HepG2 (cell line): ENCODE results near the gene MDFI. TPM values are rescaled to one million over a fixed set of nuclear protein-coding genes. Genes with fewer than 3 reads are reported as not detected.
A peak's percentile ranks its signal among the peaks of the same experiment; 100 is the strongest.

Experiments used
- ATAC-seq: fragments of 200-7000 bp; cut with Tn5 transposase; 3 replicates; pipeline ENCODE4 v1.9.1; 2020; ENCODE audit warnings: mild to moderate bottlenecking, moderate library complexity
- BruUV-seq: library from RNA; stranded (reverse); fragments of 400-500 nt; replicated peaks from 2 replicates; lab custom pipeline; 2021; lab: Mats Ljungman, UMichigan
- CTCF ChIA-PET: fragments of 300-600 bp; formaldehyde crosslinking; extraction: SDS; loops from one replicate; lab custom pipeline; 2021; ENCODE audit warnings: low total read pairs, inconsistent platforms, low intra/inter-chr PET ratio; lab: Yijun Ruan, JAX
- POLR2A ChIA-PET: fragments of 350-600 bp; sonication (Branson Sonifier 250); formaldehyde crosslinking; loops from one replicate; lab custom pipeline; 2020; ENCODE audit warnings: antibody characterized with exemption, inconsistent platforms; lab: Yijun Ruan, JAX
- DNase-seq: peaks from one replicate; pipeline ENCODE4 v3.0.0-alpha.2; 2015; ENCODE audit warnings: low spot score
- FAIRE-seq: peaks from 3 replicates; lab custom pipeline; 2011; peaks lifted over from hg19 to GRCh38; lab: Jason Lieb, UNC
- H2AFZ ChIP-seq: one replicate; pipeline ENCODE4 v1.6.1; 2011; ENCODE audit warnings: low read length, inconsistent platforms
- H3K27ac ChIP-seq: fragments of 300-600 bp; 3 replicates; pipeline ENCODE4 v1.8.0; 2011; ENCODE audit warnings: mixed run types, mild to moderate bottlenecking, mixed read lengths, low read length, inconsistent platforms; ENCODE audit not compliant: insufficient read depth; ENCODE audit errors: extremely low read length
- H3K27me3 ChIP-seq, 2 experiments: fragments of 200-600 bp in 1 of 2; 2 replicates in 1 of 2; 3 replicates in 1 of 2; pipeline versions ENCODE4 v1.6.0 to v1.8.0; 2011; ENCODE audit warnings: low read length in 2 of 2, mild to moderate bottlenecking in 2 of 2, moderate library complexity in 2 of 2, inconsistent platforms in 1 of 2; ENCODE audit not compliant: insufficient read depth in 2 of 2, control insufficient read depth in 1 of 2
- H3K36me3 ChIP-seq, 2 experiments: fragments of 200-600 bp in 1 of 2; replicated peaks in 1 of 2; 2 replicates in 1 of 2; 3 replicates in 1 of 2; pipeline versions ENCODE4 v1.5.1 to v1.8.0; 2011; ENCODE audit warnings: low read length in 2 of 2, inconsistent platforms in 1 of 2; ENCODE audit not compliant: insufficient read depth in 2 of 2, control insufficient read depth in 1 of 2
- H3K4me1 ChIP-seq: 2 replicates; pipeline ENCODE4 v1.5.1; 2012; ENCODE audit warnings: low read length, inconsistent platforms; ENCODE audit not compliant: insufficient read depth
- H3K4me2 ChIP-seq: 2 replicates; pipeline ENCODE4 v1.6.0; 2011; ENCODE audit warnings: low read depth, low read length, inconsistent platforms
- H3K4me3 ChIP-seq, 3 experiments: fragments of 200-600 bp in 1 of 3; sonication (generic), shearing (Covaris generic) in 1 of 3; replicated peaks in 1 of 3; 2 replicates each; pipeline ENCODE4 v1.5.1; 2011 to 2016; ENCODE audit warnings: low read length in 3 of 3, inconsistent platforms in 2 of 3, low read depth in 2 of 3, mild to moderate bottlenecking in 2 of 3, control low read depth in 1 of 3, mixed read lengths in 1 of 3; ENCODE audit not compliant: insufficient read depth in 1 of 3
- H3K79me2 ChIP-seq: one replicate; pipeline ENCODE4 v1.6.1; 2011; ENCODE audit warnings: low read length, inconsistent platforms; ENCODE audit not compliant: insufficient read depth
- H3K9ac ChIP-seq: 2 replicates; pipeline ENCODE4 v1.6.0; 2011; ENCODE audit warnings: mild to moderate bottlenecking, low read depth, low read length, inconsistent platforms; ENCODE audit not compliant: insufficient read depth
- H3K9me3 ChIP-seq: 2 replicates; pipeline ENCODE4 v1.5.1; 2012; ENCODE audit warnings: mild to moderate bottlenecking, low read length
- H4K20me1 ChIP-seq: 2 replicates; pipeline ENCODE4 v1.6.0; 2011; ENCODE audit warnings: inconsistent platforms, mild to moderate bottlenecking, low read length, moderate library complexity; ENCODE audit not compliant: insufficient read depth
- SNAPC4 ChIP-seq: sonication (generic); formaldehyde crosslinking; IDR thresholded peaks from 2 replicates; pipeline ENCODE4 v1.4.0; 2020; ENCODE audit warnings: mild to moderate bottlenecking, missing genetic modification reagents
- ZC3H4 ChIP-seq: sonication (generic); formaldehyde crosslinking; IDR thresholded peaks from 2 replicates; pipeline ENCODE4 v1.4.0; 2020; ENCODE audit warnings: missing genetic modification reagents, borderline replicate concordance
- ZNF629 ChIP-seq: sonication (generic); formaldehyde crosslinking; conservative IDR thresholded peaks from 2 replicates; pipeline ENCODE4 v1.5.0; 2020; ENCODE audit warnings: missing genetic modification reagents
- WGBS: methylation state at CpG from one replicate; pipeline ENCODE4 v1.1.6; 2017; ENCODE audit warnings: low lambda C conversion rate; 5-methylcytosine and 5-hydroxymethylcytosine counted together
- in situ Hi-C: cut with HindIII; loops from 2 replicates; pipeline ENCODE4 v1.10.0; 2017; ENCODE audit warnings: low pct_unique_long_range_greater_than_20kb; ENCODE audit not compliant: extremely low pct_ligation_motif_present
- intact Hi-C: fragments of 100-400 bp; cut with micrococcal nuclease; formaldehyde crosslinking; loops from one replicate; pipeline ENCODE4 v1.10.0; 2022; ENCODE audit not compliant: unreplicated experiment
- polyA plus RNA-seq, 8 experiments: library from polyadenylated mRNA; depleted of rRNA in 3 of 8; stranded (reverse) in 7 of 8; unstranded in 1 of 8; fragments of >200 nt; fragmentation: Illumina TruSeq in 4 of 8; extraction: Trizol in 4 of 8; gene quantifications; 2 replicates each; pipeline versions ENCODE4 v1.2.1 to v1.2.3, GENCODE V29; 2011 to 2016; ENCODE audit warnings: low read depth in 4 of 8, missing spikeins in 1 of 8, mixed read lengths in 1 of 8; ENCODE audit not compliant: insufficient read depth in 1 of 8
- total RNA-seq, 5 experiments: library from RNA; depleted of rRNA; stranded (reverse); fragments of >200 nt; fragmentation: Illumina TruSeq; extraction: Trizol; gene quantifications; 2 replicates each; pipeline ENCODE4 v1.2.3, GENCODE V29; 2016; ENCODE audit warnings: low read depth in 1 of 5

The MDFI gene
- total and polyA plus RNA-seq, 2 of the 13 experiments (the other 11 are each of a cell fraction or from before 2014, with no cell fraction given), result 0.28 TPM; not detected in 1

- H2AFZ ChIP-seq, result no peak overlapping the region
- H3K9me3 ChIP-seq, result no peaks in the 10 kb centered on the region
- no TSS peak for BruUV-seq
- H3K27ac ChIP-seq, result no peak overlapping the region
- no peak overlapping the region for H3K9ac ChIP-seq
- intact Hi-C loops (no loop called here), in situ Hi-C loops (no loop called here)
- 33% methylated on average over 9 of the region's 9 CpGs for WGBS
- FAIRE-seq, result no peak
- H3K79me2 ChIP-seq, result no peaks in the 10 kb centered on the region
- H3K4me1 ChIP-seq, result no peaks in the 10 kb centered on the region
- no peak overlapping the region for H3K4me3 ChIP-seq
- ChIA-PET CTCF (no interaction called here), POLR2A (no interaction called here)
- no peak for ATAC-seq
- H3K27me3 ChIP-seq, result peaks cover 10 to 55% of the 10 kb centered on the region in 2 experiments; a peak in 4 of 5 replicates
- H3K36me3 ChIP-seq, result no peaks in the 10 kb centered on the region
- TF ChIP-seq ZC3H4 (CRISPR knock-in tag) (no peak), SNAPC4 (CRISPR knock-in tag) (no peak), ZNF629 (CRISPR knock-in tag) (peak; percentile 65; the same call in 1 of the 2 replicates)
- DNase-seq, result no peak
- H4K20me1 ChIP-seq, result no peaks in the 10 kb centered on the region
- H3K4me2 ChIP-seq, result no peak overlapping the region
These were observed 32.6 kb downstream of the MDFI start for GRCh38 chr6:41670703-41671360.
